HG03060 (cell line): Measurements from ENCODE around the gene UBQLNL.

ENCODE experiments used
- ATAC-seq: cut with Tn5 transposase; IDR thresholded peaks from one replicate; pipeline ENCODE4 v1.9.1; 2021; ENCODE audit warnings: low read depth, moderate number of reproducible peaks; ENCODE audit not compliant: unreplicated experiment

The UBQLNL gene

DNA sequence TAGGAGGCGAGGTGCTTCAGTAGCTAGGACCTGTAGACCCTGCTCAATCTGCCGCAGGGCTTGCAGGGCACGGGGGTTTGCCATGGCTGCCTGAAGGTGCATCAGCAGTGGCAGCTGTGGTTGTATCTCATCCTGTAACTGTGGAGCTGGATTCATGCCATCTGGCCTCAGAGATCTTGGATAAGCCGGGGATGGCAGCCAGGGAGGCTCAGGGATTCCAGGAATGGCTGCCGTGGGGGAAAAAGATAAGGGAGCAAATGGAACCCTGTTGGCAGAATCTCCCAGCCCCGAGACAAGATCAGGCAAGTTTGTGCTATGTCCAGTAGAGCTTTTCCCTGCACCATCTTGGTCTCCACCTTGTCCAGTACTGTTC lies 8.6 kb downstream of the UBQLNL start:
- ATAC-seq = no peak

DNA sequence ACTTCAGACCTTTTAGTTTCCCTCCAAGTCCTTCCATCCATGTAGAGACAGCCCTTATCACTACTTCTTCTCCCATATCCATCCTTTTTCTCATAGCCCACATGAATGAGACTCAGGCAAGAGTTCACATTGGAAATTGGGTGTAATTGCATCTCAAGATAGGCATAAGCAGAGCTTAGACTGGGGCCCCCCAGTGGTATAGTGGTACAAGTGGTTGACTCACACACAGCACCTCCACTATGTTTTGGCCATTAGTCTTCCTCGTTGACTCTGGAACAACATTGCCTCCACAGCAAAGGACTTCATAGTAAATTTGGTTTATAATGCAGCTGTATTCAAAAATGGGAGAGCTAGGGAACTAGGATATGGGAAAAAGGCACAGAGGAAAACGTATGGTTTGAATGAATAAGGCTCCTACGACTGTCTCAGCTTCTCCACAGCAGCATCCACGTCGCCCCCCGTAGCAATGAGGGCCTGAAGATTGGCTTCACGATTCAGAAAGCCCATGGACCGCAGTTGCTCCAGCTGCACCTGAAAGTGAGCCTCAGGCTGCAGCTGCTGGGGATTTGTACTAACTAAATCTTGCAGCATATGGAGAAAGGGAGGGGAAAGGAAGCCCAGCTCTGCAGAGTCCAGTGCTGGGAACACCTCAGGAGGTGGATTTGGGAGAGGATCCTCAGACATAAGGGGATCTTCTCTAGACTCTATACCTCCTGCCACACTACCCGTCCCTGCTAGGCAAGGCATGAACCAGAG lies 9.1 kb downstream of the UBQLNL start:
- no peak for ATAC-seq

DNA sequence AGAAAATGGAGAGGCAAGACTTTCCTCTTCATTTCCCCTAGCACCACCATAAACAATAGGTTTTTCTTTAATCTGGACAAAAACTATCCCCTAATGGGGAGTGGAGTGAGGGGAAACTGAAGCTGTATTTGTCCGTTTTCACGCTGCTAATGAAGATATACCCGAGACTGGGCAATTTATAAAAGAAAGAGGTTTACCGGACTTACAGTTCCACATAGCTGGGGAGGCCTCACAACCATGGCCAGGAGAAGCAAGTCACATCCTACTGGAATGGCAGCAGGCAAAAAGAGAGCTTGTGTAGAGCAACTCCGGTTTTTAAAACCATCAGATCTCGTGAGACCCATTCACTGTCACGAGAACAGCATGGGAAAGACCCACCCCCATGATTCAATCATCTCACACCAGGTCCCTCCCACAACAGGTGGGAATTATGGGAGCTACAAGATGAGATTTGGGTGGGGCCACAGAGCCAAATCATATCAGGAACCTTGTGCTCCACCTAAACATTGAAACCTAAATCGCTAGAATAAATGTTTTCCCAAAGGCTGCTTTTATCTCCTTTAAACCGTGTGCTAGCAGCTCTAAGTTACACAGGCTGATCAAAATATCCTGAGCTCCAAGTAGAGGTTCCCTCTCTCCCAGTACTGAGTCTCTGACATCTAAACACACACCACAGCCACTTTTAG lies 11.0 kb downstream of the UBQLNL start:
- no peak for ATAC-seq

DNA sequence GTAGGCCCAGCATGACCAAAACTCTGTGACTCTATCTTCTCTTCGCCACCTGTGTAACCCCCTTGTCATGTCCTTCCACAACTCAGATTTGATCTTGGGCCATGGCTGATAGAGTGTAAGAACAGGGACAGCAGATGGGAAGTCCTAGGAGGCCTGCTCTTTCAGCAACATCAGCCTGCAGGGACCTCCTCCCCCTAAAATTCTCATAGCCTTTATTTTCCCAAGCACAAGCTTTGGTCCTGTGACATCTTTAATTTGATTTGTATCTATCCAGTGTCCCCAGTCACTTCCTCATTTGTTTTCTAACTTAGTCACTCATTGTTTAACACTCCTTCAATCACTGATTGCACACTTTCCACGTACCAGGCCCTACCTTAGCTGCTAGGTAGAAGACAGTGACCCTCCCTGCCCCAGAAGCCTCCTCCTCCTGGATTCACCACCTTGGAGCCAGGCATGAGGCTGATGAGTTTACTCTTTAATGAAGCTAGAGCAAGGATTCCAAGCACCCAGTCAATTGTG lies 12.0 kb downstream of the UBQLNL start:
- no peak for ATAC-seq

DNA sequence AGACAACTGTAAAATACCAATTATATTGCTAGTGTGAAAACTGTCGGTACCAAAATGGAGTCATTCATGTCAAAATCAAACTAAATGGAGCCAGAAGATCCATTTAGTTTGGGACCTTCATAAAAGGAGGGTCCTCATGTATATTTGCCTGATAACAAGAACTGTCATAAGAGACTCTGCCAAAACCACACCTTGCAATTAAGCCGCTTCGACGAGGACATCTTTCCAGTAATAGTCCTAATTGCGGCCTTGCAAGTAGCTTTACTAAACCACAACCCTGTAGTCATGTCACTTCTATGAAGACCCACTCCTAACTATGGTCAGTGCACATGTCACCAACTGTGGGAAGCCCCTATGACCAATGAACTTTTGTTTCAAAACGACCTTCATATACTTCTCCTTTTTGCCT lies 16.1 kb downstream of the UBQLNL start:
- ATAC-seq = no peak

DNA sequence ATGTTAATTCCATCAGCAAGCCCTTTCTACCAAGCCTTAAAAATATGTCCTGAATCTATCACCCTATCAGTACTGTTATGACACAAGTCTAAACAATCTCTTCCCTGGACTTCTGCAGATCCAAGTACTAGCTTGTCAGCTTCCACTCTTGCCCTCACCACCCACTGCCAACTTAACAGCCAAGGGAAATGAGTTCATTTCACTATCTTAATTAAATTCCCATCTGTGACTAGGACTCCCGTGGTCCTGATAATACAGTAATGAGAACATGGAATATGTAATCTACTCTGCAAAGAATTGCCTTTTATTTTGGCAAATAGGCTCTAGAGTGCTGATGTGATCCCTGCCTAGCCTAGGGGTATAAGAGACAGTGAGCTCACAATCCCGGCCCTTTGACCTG lies 16.8 kb downstream of the UBQLNL start:
- no peak for ATAC-seq

DNA sequence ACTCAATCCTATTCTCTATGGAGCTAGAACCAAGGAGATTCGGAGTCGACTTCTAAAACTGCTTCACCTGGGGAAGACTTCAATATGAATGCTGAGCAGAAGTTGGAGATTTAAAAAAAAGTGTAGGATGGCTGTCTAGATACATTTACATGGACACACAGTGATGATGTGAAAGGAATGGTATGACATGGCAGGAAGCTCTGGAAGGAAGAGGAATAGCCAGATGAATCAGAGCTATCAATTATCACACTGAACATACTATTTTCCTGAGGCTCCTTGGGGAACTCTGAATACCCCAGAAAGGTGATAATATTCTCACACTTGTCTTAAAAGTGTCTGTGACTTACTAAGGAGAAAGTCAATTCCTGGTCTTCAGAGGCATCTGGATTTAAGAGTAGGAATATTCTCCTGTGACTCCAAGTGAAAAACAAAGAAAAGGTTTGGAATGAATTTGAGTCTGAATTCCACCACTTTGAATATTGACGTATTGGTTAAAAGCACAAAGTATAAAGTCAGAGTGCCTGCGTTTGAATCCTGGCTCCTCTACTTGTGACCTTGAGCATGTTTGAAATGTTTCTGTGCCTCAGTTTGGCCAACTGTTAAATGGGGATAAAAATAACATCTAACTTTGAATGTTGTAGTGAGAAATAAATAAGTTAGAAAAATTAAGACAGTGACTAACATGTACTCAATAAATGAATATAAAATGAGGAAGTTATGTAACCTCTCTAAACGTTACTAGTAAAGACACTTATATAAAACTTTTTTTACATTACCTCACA lies 26.7 kb downstream of the UBQLNL start:
- ATAC-seq = no peak

DNA sequence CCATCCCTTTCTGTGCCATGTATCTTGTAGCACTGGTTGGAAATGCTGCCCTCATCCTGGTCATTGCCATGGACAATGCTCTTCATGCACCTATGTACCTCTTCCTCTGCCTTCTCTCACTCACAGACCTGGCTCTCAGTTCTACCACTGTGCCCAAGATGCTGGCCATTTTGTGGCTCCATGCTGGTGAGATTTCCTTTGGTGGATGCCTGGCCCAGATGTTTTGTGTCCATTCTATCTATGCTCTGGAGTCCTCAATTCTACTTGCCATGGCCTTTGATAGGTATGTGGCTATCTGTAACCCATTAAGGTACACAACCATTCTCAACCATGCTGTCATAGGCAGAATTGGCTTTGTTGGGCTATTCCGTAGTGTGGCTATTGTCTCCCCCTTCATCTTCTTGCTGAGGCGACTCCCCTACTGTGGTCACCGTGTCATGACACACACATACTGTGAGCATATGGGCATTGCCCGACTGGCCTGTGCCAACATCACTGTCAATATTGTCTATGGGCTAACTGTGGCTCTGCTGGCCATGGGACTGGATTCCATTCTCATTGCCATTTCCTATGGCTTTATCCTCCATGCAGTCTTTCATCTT lies 27.6 kb downstream of the UBQLNL start:
- ATAC-seq = no peak

DNA sequence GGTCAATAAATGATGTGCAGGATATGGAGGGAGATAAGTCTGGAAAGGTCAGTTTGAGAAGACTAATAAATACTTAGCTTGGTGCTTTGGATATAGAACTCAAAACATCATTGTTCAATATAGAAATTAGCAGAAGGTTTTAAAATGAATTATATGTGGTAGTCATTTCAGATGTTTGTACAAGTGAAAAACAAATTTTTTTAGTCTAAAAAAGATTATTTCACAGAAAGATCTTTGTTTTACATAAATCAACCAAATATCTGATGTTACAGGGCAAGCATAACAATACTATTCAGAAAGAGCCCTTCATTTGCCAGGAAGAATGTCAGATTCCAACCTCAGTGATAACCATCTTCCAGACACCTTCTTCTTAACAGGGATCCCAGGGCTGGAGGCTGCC lies 28.1 kb downstream of the UBQLNL start, which contains the start of gene OR52D1:
Gene OR52D1 (plus strand): TSS at position 301 of the 400 bp plus-strand sequence. CDS start 22 bp downstream, at position 323.
- ATAC-seq = no peak

DNA sequence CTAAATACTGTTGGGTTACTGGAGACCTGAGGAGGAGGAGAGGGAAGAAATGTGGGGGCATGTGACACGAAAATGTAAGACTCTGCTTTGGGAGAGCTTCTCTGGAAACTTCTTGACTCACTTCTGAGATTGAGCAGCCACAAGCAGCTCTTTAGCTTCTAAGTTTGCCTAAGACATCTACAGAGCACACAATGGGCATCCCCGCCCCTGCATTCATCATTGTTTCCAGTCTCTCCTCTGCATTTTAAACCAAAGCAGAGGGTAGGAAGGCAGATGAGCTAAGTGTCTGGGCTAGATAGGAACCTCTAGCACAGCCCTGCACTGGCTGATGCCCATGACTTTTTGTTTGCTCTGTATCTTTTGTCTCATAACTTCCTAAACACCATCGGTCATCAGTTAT lies 30.1 kb downstream of the UBQLNL start:
- no peak for ATAC-seq

DNA sequence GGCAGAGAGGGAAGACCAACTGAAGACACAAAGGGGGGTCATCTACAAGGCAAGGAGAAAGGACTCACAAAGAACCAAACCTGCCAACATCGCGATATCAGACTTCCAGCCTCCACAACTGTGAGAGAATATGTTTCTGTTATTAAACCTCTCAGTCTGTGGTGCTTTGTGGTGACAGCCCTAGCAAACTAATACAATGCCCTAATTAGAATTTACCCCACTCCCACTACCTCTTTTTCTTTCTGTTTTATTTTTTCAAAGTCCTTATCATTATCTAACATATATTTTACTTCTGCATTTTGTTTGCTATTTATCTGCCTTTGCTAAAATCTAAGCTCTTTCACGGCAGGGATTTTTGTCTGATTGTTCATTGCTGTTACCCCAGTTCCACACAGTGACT lies 30.5 kb downstream of the UBQLNL start:
- ATAC-seq = no peak

DNA sequence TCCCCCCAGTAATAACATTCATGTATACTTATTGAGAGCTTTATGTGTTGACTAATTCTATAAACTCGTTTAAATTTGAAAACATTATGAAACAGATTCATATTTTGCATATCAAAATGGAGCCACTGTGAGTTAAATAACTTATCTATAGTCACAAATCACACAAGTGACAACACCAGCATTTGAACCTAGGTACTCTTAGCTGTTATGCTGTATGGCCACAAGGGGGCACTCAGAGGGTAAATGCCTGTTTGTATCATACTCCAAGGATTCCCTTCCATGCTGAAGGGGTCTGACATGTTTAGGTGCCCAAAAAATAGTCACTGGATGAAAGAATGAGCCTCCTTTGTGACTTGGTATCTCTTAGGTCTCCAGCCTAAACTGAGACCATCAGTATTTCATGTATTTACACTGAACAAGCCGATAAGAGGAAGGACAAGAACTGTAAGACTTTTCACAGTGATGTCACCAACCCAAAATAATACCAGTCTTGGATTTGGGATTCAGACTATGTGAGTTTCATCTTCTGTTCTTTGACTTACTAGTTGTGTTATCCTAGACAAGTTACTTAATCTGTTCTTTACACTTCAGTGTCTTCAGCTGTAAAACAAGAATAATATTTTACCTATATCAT lies 40.2 kb downstream of the UBQLNL start:
- ATAC-seq = peak; percentile 75

DNA sequence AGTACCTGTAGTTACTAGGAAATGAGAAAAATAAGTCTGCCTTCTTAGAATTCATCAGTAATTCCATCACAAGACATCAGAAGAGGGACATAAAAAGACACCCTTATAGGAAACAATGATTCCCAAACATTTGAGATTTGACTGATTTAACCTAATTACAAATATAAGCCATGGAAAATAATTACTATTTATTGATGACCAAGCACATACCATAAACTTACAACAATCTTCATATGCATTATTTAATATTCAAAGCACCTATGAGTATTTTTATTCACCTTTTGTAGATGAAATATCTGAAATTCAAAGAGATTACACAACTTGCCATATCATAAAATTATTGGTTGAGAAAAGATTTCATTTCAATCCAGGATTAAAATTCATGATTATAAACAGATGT lies 42.6 kb downstream of the UBQLNL start:
- no peak for ATAC-seq

DNA sequence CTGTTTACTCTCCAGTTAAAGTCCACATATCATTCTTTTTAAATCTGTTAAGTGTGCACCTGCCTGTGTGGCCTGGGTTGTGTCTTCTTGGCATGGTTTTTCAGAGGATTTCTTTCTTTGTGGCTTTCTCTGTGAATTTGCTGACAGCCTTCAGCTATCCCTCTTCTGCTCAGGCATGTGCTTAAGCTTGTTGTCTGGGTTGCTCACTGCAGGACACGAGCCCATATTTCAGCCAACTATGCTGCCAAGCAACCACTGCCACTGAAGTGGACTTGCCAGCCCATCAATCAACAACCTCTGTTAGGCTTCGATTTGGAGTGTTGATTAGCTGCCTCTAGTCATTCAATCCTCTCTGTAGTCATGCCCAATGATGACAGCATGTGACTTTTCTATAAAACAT lies 49.0 kb downstream of the UBQLNL start:
- ATAC-seq = no peak
